ENCODE results near the gene POMGNT2.

The POMGNT2 gene

GRCh38 chr3:43043071-43043766 lies 62.7 kb downstream of the POMGNT2 start:
- DNase-seq, result no peak

GRCh38 chr3:43041517-43041916 lies 64.4 kb downstream of the POMGNT2 start:
- no peak for DNase-seq

GRCh38 chr3:43038010-43038409 lies 67.9 kb downstream of the POMGNT2 start:
- no peak for DNase-seq

GRCh38 chr3:43036621-43037423 lies 69.1 kb downstream of the POMGNT2 start:
- DNase-seq, result no peak

GRCh38 chr3:43035801-43036365 lies 70.0 kb downstream of the POMGNT2 start:
- no peak for DNase-seq

- DNase-seq, result no peak
Measured at GRCh38 chr3:43034911-43035310, 71.0 kb downstream of the POMGNT2 start.

- no peak for DNase-seq
Measured at GRCh38 chr3:43034200-43034599, 71.7 kb downstream of the POMGNT2 start.

GRCh38 chr3:43032646-43033628 lies 72.9 kb downstream of the POMGNT2 start:
- DNase-seq, result no peak

GRCh38 chr3:43031889-43032545 lies 73.9 kb downstream of the POMGNT2 start:
- no peak for DNase-seq

- no peak for DNase-seq
Measured at GRCh38 chr3:43031485-43031884, 74.4 kb downstream of the POMGNT2 start.

- DNase-seq, result no peak
Measured at GRCh38 chr3:43030162-43030935, 75.5 kb downstream of the POMGNT2 start.
